Mesodermal cell (in vitro differentiated cells): ENCODE results near the gene MAPK8IP3.
"Not testable (repeated sequence)": the region's sequence is repeated elsewhere in the genome, so short reads cannot be mapped to it uniquely, and the experiment has no call there.

Experiments
- H3K27ac ChIP-seq: 2 replicates; pipeline ENCODE4 v1.7.0; 2013; ENCODE audit warnings: mild to moderate bottlenecking, low read depth, low read length, moderate library complexity; ENCODE audit not compliant: severe bottlenecking
- H3K36me3 ChIP-seq: 2 replicates; pipeline ENCODE4 v1.7.1; 2013; ENCODE audit warnings: mild to moderate bottlenecking, low read length, moderate library complexity; ENCODE audit not compliant: control insufficient read depth, insufficient read depth
- H3K4me1 ChIP-seq: one replicate; pipeline ENCODE4 v1.7.1; 2013; ENCODE audit warnings: mild to moderate bottlenecking, low read length; ENCODE audit not compliant: insufficient read depth, control insufficient read depth, poor library complexity, severe bottlenecking
- H3K4me3 ChIP-seq: 2 replicates; pipeline ENCODE4 v1.7.0; 2013; ENCODE audit warnings: low read length, control low read depth, mild to moderate bottlenecking; ENCODE audit not compliant: insufficient read depth, poor library complexity, severe bottlenecking; ENCODE audit errors: extremely low read depth
- H3K9me3 ChIP-seq: 2 replicates; pipeline ENCODE4 v1.7.1; 2013; ENCODE audit warnings: mild to moderate bottlenecking, low read length, moderate library complexity; ENCODE audit not compliant: control insufficient read depth
- WGBS, 2 experiments: methylation state at CpG; one replicate each; pipeline ENCODE4 v1.1.5; 2013; ENCODE audit warnings: missing lambda C conversion rate in 2 of 2; ENCODE audit not compliant: insufficient coverage in 2 of 2; 5-methylcytosine and 5-hydroxymethylcytosine counted together

MAPK8IP3 gene

DNA sequence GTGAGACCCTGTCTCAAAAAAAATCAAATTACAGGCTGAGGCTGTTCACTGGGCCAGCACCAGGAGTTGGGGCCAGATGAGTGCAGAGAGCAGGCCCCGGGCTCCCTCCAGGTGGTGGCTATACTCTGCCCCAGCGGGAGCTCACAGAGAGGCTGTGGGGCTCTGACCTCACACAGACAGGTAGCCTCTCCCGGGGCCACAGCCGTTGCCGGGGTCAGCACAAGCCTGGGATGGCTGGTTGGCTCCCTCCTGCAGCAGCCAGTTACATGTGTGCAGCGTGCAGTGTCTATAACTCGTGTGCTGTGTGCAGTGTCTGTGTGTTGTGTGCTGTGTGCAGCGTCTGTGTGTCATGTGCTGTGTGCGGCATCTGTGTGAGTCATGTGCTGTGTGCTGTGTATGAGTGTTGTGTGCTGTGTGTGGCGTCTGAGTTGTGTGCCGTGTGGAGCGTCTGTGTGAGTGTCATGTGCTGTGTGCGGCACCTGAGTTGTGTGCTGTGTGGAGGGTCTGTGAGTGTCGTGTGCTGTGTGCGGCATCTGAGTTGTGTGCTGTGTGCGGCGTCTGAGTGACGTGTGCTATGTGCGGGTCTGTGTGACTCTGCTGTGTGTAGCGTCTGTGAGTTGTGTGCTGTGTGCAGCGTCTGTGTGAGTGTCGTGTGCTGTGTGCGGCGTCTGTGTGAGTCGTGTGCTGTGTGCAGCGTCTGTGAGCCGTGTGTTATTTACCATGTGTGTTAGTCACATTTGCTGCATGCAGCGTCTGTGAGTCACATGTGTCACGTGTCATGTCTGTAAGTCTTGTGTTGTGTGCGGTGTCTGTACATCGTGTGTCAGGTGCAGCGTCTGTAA, 20.9 kb downstream of the MAPK8IP3 start:
- H3K4me3 ChIP-seq: no peak overlapping the region
- peaks cover 3% of the 10 kb centered on the region for H3K4me1 ChIP-seq
- H3K9me3 ChIP-seq: no peaks in the 10 kb centered on the region
- no peak overlapping the region for H3K27ac ChIP-seq
- WGBS, 2 experiments: 91 to 98% methylated on average over 28 to 32 of the region's 32 CpGs
- peaks cover 34% of the 10 kb centered on the region for H3K36me3 ChIP-seq

- no peak overlapping the region for H3K4me3 ChIP-seq
- H3K36me3 ChIP-seq: peaks cover 43% of the 10 kb centered on the region
- 96 to 97% methylated on average over 31 to 36 of the region's 37 CpGs for WGBS, 2 experiments
Measured at GRCh38 chr16:1727651-1728624, 21.9 kb downstream of the MAPK8IP3 start.

DNA sequence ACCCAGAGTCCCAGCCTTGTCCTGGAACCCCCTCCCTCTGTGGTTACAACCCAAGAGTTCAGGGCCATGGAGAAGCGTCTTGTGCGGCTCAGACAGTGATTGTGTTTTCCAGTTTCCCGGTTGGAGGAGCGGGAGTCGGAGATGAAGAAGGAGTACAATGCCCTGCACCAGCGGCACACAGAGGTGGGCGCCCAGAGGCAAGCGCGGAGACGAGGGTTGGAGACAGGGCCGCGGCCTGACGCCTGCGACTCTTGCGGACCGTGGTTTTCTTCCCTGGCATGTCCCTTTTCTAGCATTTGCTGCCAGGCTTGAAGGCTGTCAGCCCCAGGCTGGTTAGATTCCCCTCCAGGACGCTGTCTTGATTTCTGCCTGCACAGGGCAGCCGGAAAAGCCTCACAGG, 23.0 kb downstream of the MAPK8IP3 start:
- WGBS, 2 experiments: 97 to 99% methylated on average over 15 to 18 of the region's 18 CpGs
- Histone ChIP-seq H3K36me3 (peaks cover 53% of the 10 kb centered on the region), H3K27ac (no peak overlapping the region), H3K4me3 (no peak overlapping the region), H3K9me3 (no peaks in the 10 kb centered on the region), H3K4me1 (no peaks in the 10 kb centered on the region)

More at GRCh38 chr16:1727651-1728624, 21.9 kb downstream of the MAPK8IP3 start:
- H3K9me3 ChIP-seq: no peaks in the 10 kb centered on the region
- H3K27ac ChIP-seq: no peak overlapping the region
- no peaks in the 10 kb centered on the region for H3K4me1 ChIP-seq

DNA sequence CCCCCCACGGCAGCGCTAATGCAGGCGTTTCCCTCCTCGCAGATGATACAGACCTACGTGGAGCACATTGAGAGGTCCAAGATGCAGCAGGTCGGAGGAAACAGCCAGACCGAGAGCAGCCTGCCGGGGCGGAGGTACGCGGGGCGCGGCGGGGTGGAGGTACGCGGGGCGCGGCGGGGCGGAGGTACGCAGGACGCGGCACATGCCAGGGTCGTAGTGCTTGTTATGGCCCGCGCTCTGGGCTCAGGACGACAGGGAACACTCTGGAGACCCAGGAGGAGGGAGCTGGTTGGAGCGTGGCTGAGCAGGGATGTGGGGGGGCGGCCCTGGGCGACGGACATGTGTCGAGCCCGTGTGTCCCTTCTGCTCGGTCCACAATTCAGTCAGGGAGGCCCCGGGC, 23.4 kb downstream of the MAPK8IP3 start:
- Histone ChIP-seq H3K36me3 (peaks cover 53% of the 10 kb centered on the region), H3K4me3 (no peak overlapping the region), H3K4me1 (no peaks in the 10 kb centered on the region), H3K27ac (no peak overlapping the region), H3K9me3 (no peaks in the 10 kb centered on the region)
- WGBS, 2 experiments: 95 to 96% methylated on average over 30 to 32 of the region's 35 CpGs

GRCh38 chr16:1731073-1731472, 25.1 kb downstream of the MAPK8IP3 start:
- Histone ChIP-seq H3K36me3 (peaks cover 59% of the 10 kb centered on the region), H3K4me3 (no peak overlapping the region), H3K4me1 (no peaks in the 10 kb centered on the region), H3K9me3 (peaks cover 6% of the 10 kb centered on the region), H3K27ac (no peak overlapping the region)
- 92% methylated on average over 3 to 5 of the region's 7 CpGs for WGBS, 2 experiments

GRCh38 chr16:1731603-1732002, 25.6 kb downstream of the MAPK8IP3 start:
- WGBS, 2 experiments: 94 to 96% methylated on average over 2 to 5 of the region's 7 CpGs
- Histone ChIP-seq H3K27ac (no peak overlapping the region), H3K36me3 (peaks cover 53% of the 10 kb centered on the region), H3K4me3 (no peak overlapping the region), H3K9me3 (peaks cover 7% of the 10 kb centered on the region), H3K4me1 (no peaks in the 10 kb centered on the region)

GRCh38 chr16:1732071-1732470, 26.1 kb downstream of the MAPK8IP3 start:
- H3K4me3 ChIP-seq: no peak overlapping the region
- H3K4me1 ChIP-seq: no peaks in the 10 kb centered on the region
- H3K27ac ChIP-seq: no peak overlapping the region
- H3K36me3 ChIP-seq: peaks cover 51% of the 10 kb centered on the region
- peaks cover 11% of the 10 kb centered on the region for H3K9me3 ChIP-seq
- 93 to 96% methylated on average over 11 to 14 of the region's 14 CpGs for WGBS, 2 experiments

DNA sequence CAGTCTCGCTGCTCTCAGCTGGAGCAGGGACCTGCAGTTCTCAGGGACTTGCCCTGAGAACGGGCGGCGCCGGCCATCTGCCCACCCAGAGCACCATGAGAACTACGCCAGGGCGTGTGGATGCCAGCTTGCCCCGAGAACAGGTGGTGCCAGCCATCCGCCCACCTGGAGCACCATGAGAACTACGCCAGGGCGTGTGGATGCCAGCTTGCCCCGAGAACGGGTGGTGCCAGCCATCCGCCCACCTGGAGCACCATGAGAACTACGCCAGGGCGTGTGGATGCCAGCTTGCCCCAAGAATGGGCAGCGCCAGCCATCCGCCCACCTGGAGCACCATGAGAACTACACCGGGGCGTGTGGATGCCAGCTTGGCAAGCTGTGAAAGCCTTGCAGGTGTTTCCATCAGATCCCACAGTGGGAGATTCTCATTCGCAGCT, 26.6 kb downstream of the MAPK8IP3 start:
- H3K4me1 ChIP-seq, H3K27ac ChIP-seq, H3K4me3 ChIP-seq: not testable (repeated sequence)
- H3K9me3 ChIP-seq: peaks cover 12% of the 10 kb centered on the region
- H3K36me3 ChIP-seq: peaks cover 51% of the 10 kb centered on the region
- 94 to 98% methylated on average over 16 to 21 of the region's 21 CpGs for WGBS, 2 experiments

- no peak overlapping the region for H3K4me3 ChIP-seq
- H3K9me3 ChIP-seq: peaks cover 21% of the 10 kb centered on the region
- no peak overlapping the region for H3K27ac ChIP-seq
- WGBS, 2 experiments: 98% methylated on average over 21 to 22 of the region's 22 CpGs
- peaks cover 41% of the 10 kb centered on the region for H3K36me3 ChIP-seq
- H3K4me1 ChIP-seq: no peaks in the 10 kb centered on the region
Measured at GRCh38 chr16:1734123-1734522, 28.1 kb downstream of the MAPK8IP3 start.

GRCh38 chr16:1734816-1735215, 28.8 kb downstream of the MAPK8IP3 start:
- H3K9me3 ChIP-seq: peaks cover 21% of the 10 kb centered on the region
- peaks cover 35% of the 10 kb centered on the region for H3K36me3 ChIP-seq
- no peak overlapping the region for H3K4me3 ChIP-seq
- no peak overlapping the region for H3K27ac ChIP-seq
- WGBS, 2 experiments: 97% methylated on average over 22 of the region's 22 CpGs
- H3K4me1 ChIP-seq: no peaks in the 10 kb centered on the region
